ENCODE results near the gene BMP2K. TPM values are rescaled to one million over a fixed set of nuclear protein-coding genes. Genes with fewer than 3 reads are reported as not detected.

BMP2K gene
- polyA plus RNA-seq, 2 of the 4 experiments (the other 2 are of a cell fraction) = 9.9 to 19.7 TPM

DNA sequence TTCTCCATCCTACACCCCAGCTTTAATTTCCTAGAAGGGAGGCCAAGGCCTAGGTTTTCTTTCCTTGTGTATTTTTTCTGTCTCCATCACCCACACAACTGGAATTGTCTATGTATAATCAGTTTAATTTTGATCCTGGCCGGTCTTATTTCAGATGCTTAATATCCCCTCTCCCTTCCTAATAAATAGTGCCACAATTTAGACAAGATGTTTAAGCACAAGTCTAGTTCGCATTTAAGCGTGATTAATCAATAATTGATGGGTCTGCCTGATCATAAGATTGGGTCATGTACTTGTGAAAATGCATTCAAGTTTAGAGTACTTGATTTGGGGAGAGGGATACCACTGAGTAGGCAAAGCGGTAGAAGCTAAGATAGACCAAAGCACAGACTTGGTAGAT, 2.4 kb downstream of the BMP2K start:
- FAIRE-seq (no peak), ATAC-seq (no peak), DNase-seq (ENCODE audit: low read depth in 1 of 2, low spot score in 1 of 2) (no peak)
- Histone ChIP-seq H3K4me3 (no peak overlapping the region), H3K9me3 (no peaks in the 10 kb centered on the region), H3K4me1 (peaks cover 18% of the 10 kb centered on the region; the same call in 2 of the 3 replicates), H3K27ac (no peak overlapping the region), H3K4me2 (peak overlapping the region; percentile 73)
- WGBS (ENCODE audit: missing lambda C conversion rate) = 96% methylated on average over 4 of the region's 4 CpGs
- CTCF ChIA-PET = interaction anchor here (1.7 kb wide), 1 partner anchor 133 kb away, joined by 4 read pairs; no protein-coding TSS in a partner anchor
- TF ChIP-seq RFX5 (IDR thresholded peaks at IDR 0.05) = no peak
- TF ChIP-seq TFCP2L1 (CRISPR knock-in tag; IDR thresholded peaks at IDR 0.05) = no peak
- TF ChIP-seq, protein P1, sequence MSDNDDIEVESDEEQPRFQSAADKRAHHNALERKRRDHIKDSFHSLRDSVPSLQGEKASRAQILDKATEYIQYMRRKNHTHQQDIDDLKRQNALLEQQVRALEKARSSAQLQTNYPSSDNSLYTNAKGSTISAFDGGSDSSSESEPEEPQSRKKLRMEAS (IDR thresholded peaks at IDR 0.05) = no peak
- no peak for TF ChIP-seq HOXA7 (CRISPR knock-in tag; IDR thresholded peaks at IDR 0.05)
- TF ChIP-seq JUNB (IDR thresholded peaks at IDR 0.05) = no peak
- TF ChIP-seq ZNF302 (CRISPR knock-in tag; IDR thresholded peaks at IDR 0.05) = no peak
- TF ChIP-seq PHF8 (IDR thresholded peaks at IDR 0.05; ENCODE audit: borderline replicate concordance, low read depth) = no peak
- TF ChIP-seq MAFK (IDR thresholded peaks at IDR 0.05; ENCODE audit: partially characterized antibody) = no peak
- no peak for TF ChIP-seq HDAC2 (IDR thresholded peaks at IDR 0.05)
- TF ChIP-seq RAD21 (conservative IDR thresholded peaks at IDR 0.05 in 1 of 2, IDR thresholded peaks at IDR 0.05 in 1 of 2) = no peak
- no peak for TF ChIP-seq CEBPB (IDR thresholded peaks at IDR 0.05)
- no peak for TF ChIP-seq RARB (CRISPR knock-in tag; IDR thresholded peaks at IDR 0.05)
- TF ChIP-seq SMC3 (IDR thresholded peaks at IDR 0.05) = no peak
- no peak for TF ChIP-seq HEYL (CRISPR knock-in tag; IDR thresholded peaks at IDR 0.05)
- POLR2A ChIA-PET = no interaction called here

DNA sequence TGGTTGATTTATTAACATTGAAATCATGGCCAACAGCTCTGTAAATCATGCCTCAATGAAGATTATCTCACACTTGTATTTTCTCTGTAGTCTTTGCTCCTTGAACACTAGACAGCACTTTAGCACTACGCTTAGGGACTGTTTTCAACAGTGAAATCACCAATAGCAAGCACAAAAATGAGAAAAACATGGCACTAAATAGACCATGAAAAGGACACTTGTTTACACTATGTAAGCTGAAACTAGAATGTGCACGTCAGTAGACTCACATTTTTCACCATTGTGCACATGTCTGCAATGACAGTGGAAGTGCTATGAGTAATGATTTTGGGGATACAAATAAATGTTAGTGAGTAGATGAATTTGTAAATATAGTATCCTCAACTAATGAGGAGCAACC, 3.1 kb downstream of the BMP2K start:
- H3K27ac ChIP-seq = no peak overlapping the region
- DNase-seq (ENCODE audit: low read depth in 1 of 2, low spot score in 1 of 2) (no peak), FAIRE-seq (no peak), ATAC-seq (no peak)
- ChIA-PET CTCF (interaction anchor here (1.7 kb wide), 1 partner anchor 134 kb away, joined by 4 read pairs; no protein-coding TSS in a partner anchor), POLR2A (no interaction called here)
- no peaks in the 10 kb centered on the region for H3K9me3 ChIP-seq
- 94% methylated on average over 2 of the region's 2 CpGs for WGBS (ENCODE audit: missing lambda C conversion rate)
- H3K4me2 ChIP-seq = peak overlapping the region; percentile 0; the same call in 1 of the 3 replicates
- no peak for TF ChIP-seq FOXS1 (CRISPR knock-in tag; IDR thresholded peaks at IDR 0.05)
- no peak for TF ChIP-seq ZC3H11A (IDR thresholded peaks at IDR 0.05)
- TF ChIP-seq EP300 (IDR thresholded peaks at IDR 0.05) = no peak
- no peak for TF ChIP-seq HOXB5 (CRISPR knock-in tag; IDR thresholded peaks at IDR 0.05)
- no peak for TF ChIP-seq RFX5 (IDR thresholded peaks at IDR 0.05)
- TF ChIP-seq, protein P2, sequence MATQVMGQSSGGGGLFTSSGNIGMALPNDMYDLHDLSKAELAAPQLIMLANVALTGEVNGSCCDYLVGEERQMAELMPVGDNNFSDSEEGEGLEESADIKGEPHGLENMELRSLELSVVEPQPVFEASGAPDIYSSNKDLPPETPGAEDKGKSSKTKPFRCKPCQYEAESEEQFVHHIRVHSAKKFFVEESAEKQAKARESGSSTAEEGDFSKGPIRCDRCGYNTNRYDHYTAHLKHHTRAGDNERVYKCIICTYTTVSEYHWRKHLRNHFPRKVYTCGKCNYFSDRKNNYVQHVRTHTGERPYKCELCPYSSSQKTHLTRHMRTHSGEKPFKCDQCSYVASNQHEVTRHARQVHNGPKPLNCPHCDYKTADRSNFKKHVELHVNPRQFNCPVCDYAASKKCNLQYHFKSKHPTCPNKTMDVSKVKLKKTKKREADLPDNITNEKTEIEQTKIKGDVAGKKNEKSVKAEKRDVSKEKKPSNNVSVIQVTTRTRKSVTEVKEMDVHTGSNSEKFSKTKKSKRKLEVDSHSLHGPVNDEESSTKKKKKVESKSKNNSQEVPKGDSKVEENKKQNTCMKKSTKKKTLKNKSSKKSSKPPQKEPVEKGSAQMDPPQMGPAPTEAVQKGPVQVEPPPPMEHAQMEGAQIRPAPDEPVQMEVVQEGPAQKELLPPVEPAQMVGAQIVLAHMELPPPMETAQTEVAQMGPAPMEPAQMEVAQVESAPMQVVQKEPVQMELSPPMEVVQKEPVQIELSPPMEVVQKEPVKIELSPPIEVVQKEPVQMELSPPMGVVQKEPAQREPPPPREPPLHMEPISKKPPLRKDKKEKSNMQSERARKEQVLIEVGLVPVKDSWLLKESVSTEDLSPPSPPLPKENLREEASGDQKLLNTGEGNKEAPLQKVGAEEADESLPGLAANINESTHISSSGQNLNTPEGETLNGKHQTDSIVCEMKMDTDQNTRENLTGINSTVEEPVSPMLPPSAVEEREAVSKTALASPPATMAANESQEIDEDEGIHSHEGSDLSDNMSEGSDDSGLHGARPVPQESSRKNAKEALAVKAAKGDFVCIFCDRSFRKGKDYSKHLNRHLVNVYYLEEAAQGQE (IDR thresholded peaks at IDR 0.05) = no peak
- TF ChIP-seq HDAC2 (IDR thresholded peaks at IDR 0.05) = no peak
- TF ChIP-seq, protein P3, sequence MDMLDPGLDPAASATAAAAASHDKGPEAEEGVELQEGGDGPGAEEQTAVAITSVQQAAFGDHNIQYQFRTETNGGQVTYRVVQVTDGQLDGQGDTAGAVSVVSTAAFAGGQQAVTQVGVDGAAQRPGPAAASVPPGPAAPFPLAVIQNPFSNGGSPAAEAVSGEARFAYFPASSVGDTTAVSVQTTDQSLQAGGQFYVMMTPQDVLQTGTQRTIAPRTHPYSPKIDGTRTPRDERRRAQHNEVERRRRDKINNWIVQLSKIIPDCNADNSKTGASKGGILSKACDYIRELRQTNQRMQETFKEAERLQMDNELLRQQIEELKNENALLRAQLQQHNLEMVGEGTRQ (IDR thresholded peaks at IDR 0.05) = no peak
- no peak for TF ChIP-seq SREBF2 (IDR thresholded peaks at IDR 0.05)
- TF ChIP-seq ZFP36 (IDR thresholded peaks at IDR 0.05; ENCODE audit: borderline replicate concordance, partially characterized antibody) = no peak
- TF ChIP-seq ZSCAN20 (CRISPR knock-in tag; IDR thresholded peaks at IDR 0.05) = no peak
- no peak for TF ChIP-seq KDM5A (IDR thresholded peaks at IDR 0.05)
- peaks cover 18% of the 10 kb centered on the region; the same call in 2 of the 3 replicates for H3K4me1 ChIP-seq
- H3K4me3 ChIP-seq = no peak overlapping the region

All from A549 (cell line).